ENCODE results near the gene PPP4R4. TPM values are rescaled to one million over a fixed set of nuclear protein-coding genes. Genes with fewer than 3 reads are reported as not detected.

The PPP4R4 gene
- total RNA-seq, 1 experiment from 2014 or later: not detected

- CTCF ChIA-PET: no interaction called here
- no peaks in the 10 kb centered on the region for H3K27me3 ChIP-seq (ENCODE audit: insufficient read depth, low read depth)
- no peak overlapping the region for H3K4me3 ChIP-seq
- no peaks in the 10 kb centered on the region for H3F3A ChIP-seq (ENCODE audit: insufficient read depth, low read depth)
- no peak overlapping the region for H3K4me2 ChIP-seq
- no peaks in the 10 kb centered on the region for H3K4me1 ChIP-seq (replicated peaks; ENCODE audit: insufficient read depth)
- DNase-seq: no peak
- H3K27ac ChIP-seq: no peak overlapping the region
- H3K79me2 ChIP-seq (ENCODE audit: low read depth): no peaks in the 10 kb centered on the region
- no peaks in the 10 kb centered on the region for H3K9me3 ChIP-seq (ENCODE audit: insufficient read depth, low read depth)
- no peaks in the 10 kb centered on the region for H4K20me1 ChIP-seq (ENCODE audit: insufficient read depth)
- H2AFZ ChIP-seq: no peak overlapping the region
- TF ChIP-seq CTCF (conservative IDR thresholded peaks at IDR 0.05): no peak
- POLR2A ChIA-PET (ENCODE audit: unreplicated experiment): no interaction called here
- no TSS peak for BruUV-seq (replicated peaks)
- H3K36me3 ChIP-seq (ENCODE audit: low read depth): no peaks in the 10 kb centered on the region
- intact Hi-C loops (cut with micrococcal nuclease; ENCODE audit: unreplicated experiment): no loop called here
- no peaks in the 10 kb centered on the region for H3K9me2 ChIP-seq (ENCODE audit: insufficient read depth)
Observed at GRCh38 chr14:94314890-94315289, 140.8 kb downstream of the PPP4R4 start.

DNA sequence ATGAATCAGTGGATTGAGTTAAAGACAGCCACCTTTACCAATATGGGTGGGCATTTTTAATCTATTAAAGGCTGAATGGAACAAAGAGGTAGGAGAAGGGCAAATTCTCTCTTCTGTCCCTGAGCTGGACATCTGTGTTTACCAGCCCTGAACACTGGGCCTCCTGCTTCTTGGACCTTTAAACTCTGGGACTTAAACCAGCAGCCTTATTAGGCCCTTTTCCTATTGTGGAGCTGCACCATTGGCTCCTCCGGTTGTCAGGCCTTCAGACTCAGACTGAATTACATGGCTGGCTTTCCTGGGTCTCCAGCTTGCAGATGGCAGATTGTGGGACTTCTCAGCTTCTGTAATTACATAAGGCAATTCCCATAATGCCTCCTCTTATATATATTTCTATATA lies 142.6 kb downstream of the PPP4R4 start:
- H3K4me1 ChIP-seq (replicated peaks; ENCODE audit: insufficient read depth): no peaks in the 10 kb centered on the region
- POLR2A ChIA-PET (ENCODE audit: unreplicated experiment): no interaction called here
- H3K27me3 ChIP-seq (ENCODE audit: insufficient read depth, low read depth): no peaks in the 10 kb centered on the region; the same call in 1 of the 2 replicates
- H3F3A ChIP-seq (ENCODE audit: insufficient read depth, low read depth): no peaks in the 10 kb centered on the region
- no peak overlapping the region for H3K4me3 ChIP-seq
- H3K36me3 ChIP-seq (ENCODE audit: low read depth): no peaks in the 10 kb centered on the region
- TF ChIP-seq EZH2 (IDR thresholded peaks at IDR 0.05; ENCODE audit: low read depth) (no peak), CTCF (conservative IDR thresholded peaks at IDR 0.05) (no peak)
- no peak overlapping the region for H3K27ac ChIP-seq
- no peaks in the 10 kb centered on the region for H3K9me3 ChIP-seq (ENCODE audit: insufficient read depth, low read depth)
- no TSS peak for BruUV-seq (replicated peaks)
- intact Hi-C loops (cut with micrococcal nuclease; ENCODE audit: unreplicated experiment): no loop called here
- H4K20me1 ChIP-seq (ENCODE audit: insufficient read depth): no peaks in the 10 kb centered on the region
- no peak overlapping the region for H2AFZ ChIP-seq
- no peak overlapping the region for H3K4me2 ChIP-seq
- CTCF ChIA-PET: no interaction called here
- DNase-seq: no peak
- H3K9me2 ChIP-seq (ENCODE audit: insufficient read depth): no peaks in the 10 kb centered on the region
- H3K79me2 ChIP-seq (ENCODE audit: low read depth): no peaks in the 10 kb centered on the region

DNA sequence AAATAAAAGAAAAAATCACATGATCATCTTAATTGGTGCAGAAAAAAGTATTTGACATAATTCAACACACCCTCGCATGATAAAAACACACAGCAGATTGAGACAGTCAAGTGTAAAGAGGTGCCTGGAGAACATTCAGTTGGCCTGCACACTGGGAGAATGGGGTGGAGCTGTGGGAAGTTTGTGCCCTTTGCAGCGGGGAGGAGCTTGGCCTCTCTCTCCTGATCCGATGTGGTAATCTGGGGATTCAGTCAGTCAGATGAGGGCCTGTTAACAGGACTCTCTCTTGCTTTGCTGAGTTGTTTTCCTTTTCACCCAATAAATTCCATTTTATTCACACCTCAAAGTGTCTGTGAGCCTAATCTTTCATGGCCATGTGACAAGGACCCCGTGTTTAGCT lies 143.1 kb downstream of the PPP4R4 start:
- no peak overlapping the region for H3K27ac ChIP-seq
- H3K79me2 ChIP-seq (ENCODE audit: low read depth): no peaks in the 10 kb centered on the region
- BruUV-seq (replicated peaks): no TSS peak
- no peaks in the 10 kb centered on the region; the same call in 1 of the 2 replicates for H3K27me3 ChIP-seq (ENCODE audit: insufficient read depth, low read depth)
- no peaks in the 10 kb centered on the region for H3K9me3 ChIP-seq (ENCODE audit: insufficient read depth, low read depth)
- intact Hi-C loops (cut with micrococcal nuclease; ENCODE audit: unreplicated experiment): no loop called here
- no peak overlapping the region for H2AFZ ChIP-seq
- DNase-seq: no peak
- no peaks in the 10 kb centered on the region for H3F3A ChIP-seq (ENCODE audit: insufficient read depth, low read depth)
- no peaks in the 10 kb centered on the region for H3K4me1 ChIP-seq (replicated peaks; ENCODE audit: insufficient read depth)
- ChIA-PET POLR2A (ENCODE audit: unreplicated experiment) (no interaction called here), CTCF (no interaction called here)
- TF ChIP-seq CTCF (conservative IDR thresholded peaks at IDR 0.05) (no peak), EZH2 (IDR thresholded peaks at IDR 0.05; ENCODE audit: low read depth) (no peak)
- no peaks in the 10 kb centered on the region for H3K9me2 ChIP-seq (ENCODE audit: insufficient read depth)
- H3K36me3 ChIP-seq (ENCODE audit: low read depth): no peaks in the 10 kb centered on the region
- no peaks in the 10 kb centered on the region for H4K20me1 ChIP-seq (ENCODE audit: insufficient read depth)
- no peak overlapping the region for H3K4me2 ChIP-seq
- H3K4me3 ChIP-seq: no peak overlapping the region

All from PC-9 (cell line).